ENCODE measurements around the gene CD300A. TPM values are rescaled to one million over a fixed set of nuclear protein-coding genes. Genes with fewer than 3 reads are reported as not detected.
"Not testable (repeated sequence)": the region's sequence is repeated elsewhere in the genome, so short reads cannot be mapped to it uniquely, and the experiment has no call there.

CD300A gene
- total and polyA plus RNA-seq, 2 donors (not counting 3 experiments of a cell fraction or from before 2014, with no cell fraction given) = not detected

DNA sequence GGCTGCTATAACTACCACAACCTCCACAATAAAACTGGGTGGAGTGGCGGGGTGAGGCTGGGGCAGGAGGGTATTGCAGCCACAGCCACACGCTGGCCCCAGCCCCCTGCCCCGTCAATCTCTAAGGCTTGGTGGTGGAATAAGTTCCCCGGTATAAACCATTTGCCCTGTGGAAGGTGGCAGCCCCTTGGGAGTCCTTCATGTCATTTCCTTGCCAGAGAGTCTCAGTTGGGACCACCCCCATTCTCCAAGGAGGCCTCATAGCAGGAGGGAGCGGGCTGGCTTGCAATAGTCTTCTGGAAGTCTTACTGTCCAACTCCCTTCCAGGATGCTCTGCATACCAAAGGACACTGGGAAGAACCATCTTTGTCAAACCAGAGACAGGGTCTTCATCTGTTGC lies 19.4 kb downstream of the CD300A start:
- Histone ChIP-seq H3K9ac (replicated peaks; ENCODE audit: extremely low read depth, insufficient read depth, low read length) (no peak overlapping the region), H3K4me1 (ENCODE audit: control insufficient read depth, extremely low read depth, insufficient read depth, low read length) (no peaks in the 10 kb centered on the region), H3K4me3 (replicated peaks in 1 of 3; ENCODE audit: insufficient read depth in 1 of 3, low read depth in 1 of 3, low read length in 3 of 3) (no peak overlapping the region), H3K27me3 (ENCODE audit: control insufficient read depth in 2 of 2, insufficient read depth in 2 of 2, low read length in 2 of 2) (no peaks in the 10 kb centered on the region), H2AFZ (ENCODE audit: low read depth, low read length) (no peak overlapping the region), H3K4me2 (ENCODE audit: insufficient read depth, low read length) (no peak overlapping the region), H3K9me3 (replicated peaks; ENCODE audit: control insufficient read depth, insufficient read depth, low read length) (no peaks in the 10 kb centered on the region), H3K36me3 (ENCODE audit: control insufficient read depth in 2 of 2, extremely low read depth in 1 of 2, insufficient read depth in 2 of 2, low read length in 2 of 2) (no peaks in the 10 kb centered on the region), H3K79me2 (ENCODE audit: control insufficient read depth, insufficient read depth, low read length) (no peaks in the 10 kb centered on the region), H3K9me1 (replicated peaks; ENCODE audit: control insufficient read depth, extremely low read depth, insufficient read depth, low read length) (no peaks in the 10 kb centered on the region), H4K20me1 (replicated peaks; ENCODE audit: control insufficient read depth, extremely low read depth, insufficient read depth, low read length) (no peaks in the 10 kb centered on the region), H3K27ac (ENCODE audit: insufficient read depth, low read depth, low read length) (no peak overlapping the region)
- dilution Hi-C loops (cut with MboI; ENCODE audit: extremely low pct_ligation_motif_present, low sequenced_read_pairs) = no loop called here
- DNase-seq (ENCODE audit: low read depth, low spot score) (no peak), FAIRE-seq (no peak)
- intact Hi-C loops (cut with micrococcal nuclease) = no loop called here
- TF ChIP-seq MYC (IDR thresholded peaks at IDR 0.05; ENCODE audit: low read depth, low read length) (no peak), FOS (IDR thresholded peaks at IDR 0.05; ENCODE audit: borderline replicate concordance, insufficient read depth, low read length) (no peak), GATA2 (IDR thresholded peaks at IDR 0.05; ENCODE audit: insufficient read depth, insufficient read length, low read depth, low read length) (no peak), POLR2A (IDR thresholded peaks at IDR 0.05; ENCODE audit: low read depth, low read length) (no peak), POLR2AphosphoS5 (IDR thresholded peaks at IDR 0.05; ENCODE audit: insufficient read depth, low read depth, low read length) (no peak), EZH2 (IDR thresholded peaks at IDR 0.05; ENCODE audit: borderline replicate concordance, low read depth, low read length, severe bottlenecking) (no peak), JUN (IDR thresholded peaks at IDR 0.05; ENCODE audit: borderline replicate concordance, insufficient read depth, insufficient read length, low read depth) (no peak), CTCF (IDR thresholded peaks at IDR 0.05; ENCODE audit: extremely low read depth in 1 of 2, insufficient read depth in 1 of 2, low read depth in 1 of 2, low read length in 2 of 2) (no peak)
- TF ChIP-seq, protein P1, sequence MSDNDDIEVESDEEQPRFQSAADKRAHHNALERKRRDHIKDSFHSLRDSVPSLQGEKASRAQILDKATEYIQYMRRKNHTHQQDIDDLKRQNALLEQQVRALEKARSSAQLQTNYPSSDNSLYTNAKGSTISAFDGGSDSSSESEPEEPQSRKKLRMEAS (IDR thresholded peaks at IDR 0.05; ENCODE audit: insufficient read depth, insufficient read length) = no peak
- ChIA-PET CTCF (no interaction called here), POLR2A (no interaction called here)
- BruUV-seq (replicated peaks) = no TSS peak

DNA sequence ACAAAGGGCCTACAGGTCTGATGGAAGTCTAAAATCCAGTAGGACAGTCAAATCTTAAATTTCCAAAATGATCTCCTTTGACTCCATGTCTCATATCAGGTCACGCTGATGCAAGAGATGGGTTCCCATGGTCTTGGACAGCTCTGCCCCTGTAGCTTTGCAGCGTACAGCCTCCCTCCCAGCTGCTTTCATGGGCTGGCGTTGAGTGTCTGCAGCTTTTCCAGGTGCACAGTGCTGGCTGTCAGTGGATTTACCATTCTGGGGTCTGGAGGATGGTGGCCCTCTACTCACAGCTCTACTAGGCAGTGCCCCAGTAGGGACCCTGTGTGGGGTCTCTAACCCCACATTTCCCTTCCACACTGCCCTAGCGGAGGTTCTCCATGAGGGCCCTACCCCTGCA lies 21.8 kb downstream of the CD300A start:
- CTCF ChIA-PET = interaction anchor here (0.6 to 1.7 kb wide), 2 partner anchors 36 to 120 kb away, joined by 3 to 4 read pairs; partner anchors contain the start of gene GPR142
- dilution Hi-C loops (cut with MboI; ENCODE audit: extremely low pct_ligation_motif_present, low sequenced_read_pairs) = not testable (repeated sequence)

More for the DNA sequence above, 21.8 kb downstream of the CD300A start:
- BruUV-seq (replicated peaks); H3K4me3 ChIP-seq (replicated peaks in 1 of 3; ENCODE audit: insufficient read depth in 1 of 3, low read depth in 1 of 3, low read length in 3 of 3); H4K20me1 ChIP-seq (replicated peaks; ENCODE audit: control insufficient read depth, extremely low read depth, insufficient read depth, low read length); intact Hi-C loops (cut with micrococcal nuclease); FAIRE-seq; H3K9me3 ChIP-seq (replicated peaks; ENCODE audit: control insufficient read depth, insufficient read depth, low read length); H3K9ac ChIP-seq (replicated peaks; ENCODE audit: extremely low read depth, insufficient read depth, low read length); H3K27me3 ChIP-seq (ENCODE audit: control insufficient read depth in 2 of 2, insufficient read depth in 2 of 2, low read length in 2 of 2); H3K36me3 ChIP-seq (ENCODE audit: control insufficient read depth in 2 of 2, extremely low read depth in 1 of 2, insufficient read depth in 2 of 2, low read length in 2 of 2); POLR2A ChIA-PET; H3K9me1 ChIP-seq (replicated peaks; ENCODE audit: control insufficient read depth, extremely low read depth, insufficient read depth, low read length); H3K4me2 ChIP-seq (ENCODE audit: insufficient read depth, low read length); H3K27ac ChIP-seq (ENCODE audit: insufficient read depth, low read depth, low read length); H3K4me1 ChIP-seq (ENCODE audit: control insufficient read depth, extremely low read depth, insufficient read depth, low read length); H2AFZ ChIP-seq (ENCODE audit: low read depth, low read length); H3K79me2 ChIP-seq (ENCODE audit: control insufficient read depth, insufficient read depth, low read length); DNase-seq (ENCODE audit: low read depth, low spot score): not testable (repeated sequence)

Data from endothelial cell of umbilical vein (primary cell).